HG03103 (cell line): ENCODE measurements around the gene DNASE1.

Experiments
- ATAC-seq: cut with Tn5 transposase; IDR thresholded peaks from one replicate; pipeline ENCODE4 v1.9.1; 2021; ENCODE audit warnings: low read depth; ENCODE audit not compliant: unreplicated experiment

The DNASE1 gene

DNA sequence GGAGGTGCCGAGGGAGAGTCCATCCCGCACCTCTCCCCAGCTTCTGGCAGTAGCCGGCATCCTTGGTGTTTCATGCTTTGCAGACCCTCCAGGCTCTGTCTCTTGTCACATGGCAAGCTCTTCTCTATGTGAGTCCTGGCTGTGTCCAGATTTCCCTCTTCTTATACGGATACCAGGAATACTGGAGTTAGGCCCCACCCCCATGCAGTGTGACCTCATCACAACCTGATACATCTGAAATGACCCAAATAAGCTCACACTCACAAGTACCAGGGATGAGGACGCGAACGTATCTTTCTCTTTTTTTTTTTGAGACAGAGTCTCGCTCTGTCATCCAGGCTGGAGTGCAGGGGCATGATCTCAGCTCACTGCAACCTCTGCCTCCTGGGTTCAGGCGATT, 39.6 kb downstream of the DNASE1 start:
- ATAC-seq = no peak

DNA sequence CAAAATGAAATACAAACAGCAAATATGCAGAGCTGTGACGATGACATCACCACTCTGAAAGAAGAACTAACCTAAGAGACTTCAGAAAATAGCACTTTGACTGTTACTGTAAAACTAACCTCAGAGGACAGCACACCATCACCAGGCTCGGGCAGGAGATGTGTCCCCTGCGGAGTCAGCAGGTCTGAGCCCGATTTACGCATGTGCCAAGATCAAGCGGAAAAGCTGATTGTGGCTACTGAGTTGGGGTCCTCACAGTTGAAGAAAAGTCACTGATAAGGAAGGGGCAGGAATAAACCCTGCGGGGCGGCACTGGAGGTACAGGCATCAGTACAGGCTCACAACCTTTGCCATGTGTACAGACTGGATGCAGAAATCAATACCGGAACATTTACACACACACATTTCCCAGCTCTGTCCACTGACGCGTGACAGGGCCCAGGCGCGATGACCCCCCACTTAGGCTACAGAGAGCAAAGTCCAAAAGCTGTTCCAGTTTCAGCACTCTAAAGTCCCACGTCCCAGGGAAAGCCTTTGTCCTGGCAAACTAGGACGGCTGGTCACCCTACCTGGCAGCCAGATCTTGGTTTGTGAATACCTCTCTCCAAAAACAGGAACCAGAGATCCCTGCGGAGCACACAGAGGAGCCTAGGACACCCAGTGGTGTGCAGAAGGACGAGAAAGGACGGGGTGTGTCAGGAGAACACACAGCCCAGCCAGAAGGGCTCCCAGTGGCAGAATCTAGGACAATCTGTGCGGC, 41.3 kb downstream of the DNASE1 start:
- no peak for ATAC-seq

DNA sequence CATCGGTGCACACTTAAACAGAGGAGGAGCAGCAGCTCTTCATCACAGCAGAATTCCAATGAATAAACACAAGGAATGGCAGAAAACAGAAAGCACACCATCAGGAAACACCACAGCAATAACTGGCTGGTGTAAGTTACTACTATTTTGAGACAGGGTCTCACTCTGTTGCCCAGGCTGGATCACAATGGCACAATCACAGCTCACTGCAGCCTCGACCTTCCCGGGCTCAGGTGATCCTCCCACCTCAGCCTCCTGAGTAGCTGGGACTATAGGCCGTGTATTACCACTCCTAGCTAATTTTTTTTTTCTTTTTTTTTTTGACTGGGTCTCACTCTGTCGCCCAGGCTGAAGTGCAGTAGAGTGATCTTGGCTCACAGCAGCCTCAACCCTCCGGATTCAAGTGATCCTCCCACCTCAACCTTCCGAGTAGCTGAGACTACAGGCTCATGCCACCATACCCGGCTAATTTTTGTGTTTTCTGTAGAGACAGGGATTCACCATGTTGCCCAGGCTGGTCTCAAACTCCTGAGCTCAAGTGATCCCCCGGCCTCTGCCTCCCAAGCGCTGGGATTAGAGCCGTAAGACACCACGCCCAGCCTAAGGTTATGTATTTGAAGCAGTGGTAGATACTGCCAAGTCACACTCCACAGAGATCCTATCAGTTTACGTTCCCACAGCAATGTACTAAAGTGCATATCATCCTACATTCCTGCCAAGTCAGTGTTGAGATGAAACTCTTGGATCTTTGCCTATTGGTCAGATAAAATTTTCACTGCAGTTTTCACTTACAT, 42.1 kb downstream of the DNASE1 start:
- no peak for ATAC-seq

DNA sequence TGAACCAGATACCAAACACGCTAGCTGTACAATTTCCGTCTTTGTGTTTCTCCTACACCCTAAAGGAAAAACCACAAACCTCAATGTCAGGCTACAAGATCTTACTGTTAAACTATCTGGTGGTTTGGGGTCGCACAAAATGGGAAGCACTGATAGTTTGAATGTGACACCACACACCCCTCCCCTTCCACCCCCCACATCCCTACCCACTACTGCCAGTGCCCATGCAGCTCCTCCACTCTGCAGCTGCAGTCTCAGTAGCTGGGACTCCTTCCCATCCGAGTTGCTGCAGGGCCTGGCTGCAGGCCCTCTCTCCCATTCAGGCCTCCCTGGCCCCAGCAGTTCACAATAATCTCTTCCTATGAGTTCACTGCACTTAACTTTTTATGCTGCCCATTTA, 44.5 kb downstream of the DNASE1 start:
- no peak for ATAC-seq

DNA sequence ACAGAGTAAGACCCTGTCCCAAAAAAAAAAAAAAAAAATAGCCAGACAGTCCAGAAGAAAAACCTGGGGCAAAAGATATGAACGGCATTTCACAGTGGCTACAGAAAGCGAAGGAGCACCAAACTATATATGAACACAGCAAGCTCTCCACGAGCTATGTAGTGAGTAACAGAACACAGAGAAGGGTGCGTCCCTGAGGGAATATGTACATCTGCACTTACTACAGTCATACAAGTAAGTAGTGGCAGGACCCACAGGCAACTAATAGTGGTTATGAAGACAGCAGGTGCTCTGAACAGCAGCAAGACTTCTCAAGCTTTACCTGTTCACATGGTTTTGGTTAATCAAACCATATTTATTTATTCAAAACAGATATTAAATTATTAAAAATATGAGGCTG, 47.0 kb downstream of the DNASE1 start:
- no peak for ATAC-seq

GRCh38 chr16:3702082-3702481, 47.6 kb downstream of the DNASE1 start:
- ATAC-seq = no peak

GRCh38 chr16:3706253-3707012, 51.9 kb downstream of the DNASE1 start:
- ATAC-seq = no peak
